NCI-H748 (cell line): ENCODE results near the gene THSD4.
"Not testable (repeated sequence)": the region's sequence is repeated elsewhere in the genome, so short reads cannot be mapped to it uniquely, and the experiment has no call there.

Source experiments
- DNase-seq: peaks from one replicate; lab custom pipeline; 2025; ENCODE audit not compliant: unreplicated experiment; lab: John Stamatoyannopoulos, UW

Gene THSD4

GRCh38 chr15:71319424-71319823 lies 204.2 kb downstream of the THSD4 start:
- DNase-seq, result not testable (repeated sequence)

GRCh38 chr15:71319935-71320334 lies 204.7 kb downstream of the THSD4 start:
- DNase-seq, result no peak

DNA sequence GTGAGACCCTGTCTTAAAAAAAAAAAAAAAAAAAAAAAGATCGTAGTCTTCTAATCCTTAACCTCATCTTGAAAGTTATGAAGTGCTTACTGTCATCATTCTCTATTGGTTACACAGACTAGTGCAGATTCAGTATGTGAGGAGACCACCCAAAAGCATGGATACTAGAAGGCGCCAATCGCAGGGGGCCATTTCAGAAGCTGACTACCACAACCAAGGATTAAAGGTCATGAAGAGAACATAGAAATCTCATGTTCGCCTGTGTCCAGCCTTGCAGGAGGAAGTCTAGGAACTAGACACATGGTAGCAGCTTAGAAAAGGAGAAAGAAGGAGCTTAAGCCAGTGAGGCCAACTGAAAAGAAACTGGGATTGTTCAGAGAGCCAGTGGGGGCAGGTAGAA lies 207.8 kb downstream of the THSD4 start:
- no peak for DNase-seq

DNA sequence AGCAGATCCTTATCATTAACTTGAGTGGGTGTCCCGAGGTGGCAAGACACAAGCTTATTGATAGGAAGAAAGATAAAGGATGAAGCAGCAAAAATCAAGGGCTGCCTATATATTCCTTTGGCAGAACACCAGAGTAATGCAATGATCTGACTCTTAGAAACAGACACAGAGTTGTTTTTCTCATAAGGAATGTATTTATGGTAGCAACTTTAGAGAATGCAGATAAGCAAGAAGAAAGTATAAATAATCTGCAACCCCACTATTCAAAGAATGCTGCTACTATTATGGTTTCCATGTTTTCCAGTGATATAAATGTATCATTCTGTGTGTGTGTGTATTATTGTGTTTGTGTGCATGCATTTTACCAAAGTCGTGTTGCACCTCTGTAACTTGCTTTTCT lies 208.3 kb downstream of the THSD4 start:
- DNase-seq, result no peak

DNA sequence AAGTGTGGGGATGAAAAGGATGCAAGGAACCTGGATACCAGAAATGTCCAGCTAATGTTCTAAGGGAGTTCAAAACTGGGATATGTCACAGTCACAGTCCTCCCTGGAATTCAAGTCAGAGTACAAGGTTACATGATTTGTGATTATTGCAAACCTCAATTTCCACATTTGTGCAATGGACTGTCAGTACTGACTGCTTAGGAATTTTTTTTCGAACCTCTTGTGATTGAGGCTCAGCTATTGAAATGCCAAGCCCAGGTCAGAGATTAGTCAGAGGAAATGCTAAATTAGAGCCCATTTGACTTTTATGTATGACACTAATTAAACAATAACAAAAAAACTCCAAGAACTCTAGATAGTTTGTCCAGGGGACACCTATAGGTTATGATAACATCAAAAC lies 210.2 kb downstream of the THSD4 start:
- no peak for DNase-seq

DNA sequence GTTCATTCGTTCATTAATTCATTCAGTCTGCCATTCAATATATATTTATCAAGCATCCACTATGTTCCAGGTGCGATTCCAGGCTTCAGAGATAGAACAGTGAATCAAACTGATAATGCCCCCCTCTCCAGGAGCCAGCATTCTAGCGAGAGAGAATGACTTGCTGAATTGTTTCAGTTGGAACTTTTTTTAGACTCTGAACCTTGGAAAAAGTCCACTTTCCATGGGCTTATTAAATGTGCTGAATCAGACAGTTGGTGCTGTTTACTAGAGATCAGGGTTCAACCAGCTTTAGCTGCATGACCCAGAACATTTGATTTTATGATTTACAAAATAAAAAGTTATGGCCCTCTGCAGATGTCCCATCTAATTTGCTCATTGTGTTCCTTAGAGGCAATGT lies 213.2 kb downstream of the THSD4 start:
- no peak for DNase-seq

DNA sequence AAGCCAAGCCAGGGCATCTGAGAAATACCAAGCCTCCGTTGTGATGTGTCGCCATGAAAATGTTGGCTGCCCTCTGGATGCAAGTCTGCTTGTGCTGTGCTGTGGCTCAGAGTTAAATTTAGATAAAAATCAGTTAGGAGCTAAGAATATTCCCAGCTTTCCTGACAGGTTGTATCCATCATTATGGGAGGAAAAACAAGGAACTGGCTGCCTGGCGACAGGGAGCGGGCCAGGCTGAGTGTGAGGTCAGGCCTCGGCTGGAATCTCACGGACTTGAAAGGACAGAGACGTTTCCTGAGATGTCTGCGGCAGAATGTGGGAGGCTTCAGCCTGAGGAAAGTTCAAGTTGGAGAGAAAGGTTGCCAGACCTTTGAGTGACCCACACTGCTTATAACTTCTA lies 213.8 kb downstream of the THSD4 start:
- DNase-seq, result no peak

GRCh38 chr15:71329497-71330260 lies 214.4 kb downstream of the THSD4 start:
- DNase-seq, result no peak

GRCh38 chr15:71330638-71331162 lies 215.4 kb downstream of the THSD4 start:
- DNase-seq, result no peak

GRCh38 chr15:71331173-71331572 lies 215.9 kb downstream of the THSD4 start:
- no peak for DNase-seq

GRCh38 chr15:71332431-71333004 lies 217.2 kb downstream of the THSD4 start:
- no peak for DNase-seq

DNA sequence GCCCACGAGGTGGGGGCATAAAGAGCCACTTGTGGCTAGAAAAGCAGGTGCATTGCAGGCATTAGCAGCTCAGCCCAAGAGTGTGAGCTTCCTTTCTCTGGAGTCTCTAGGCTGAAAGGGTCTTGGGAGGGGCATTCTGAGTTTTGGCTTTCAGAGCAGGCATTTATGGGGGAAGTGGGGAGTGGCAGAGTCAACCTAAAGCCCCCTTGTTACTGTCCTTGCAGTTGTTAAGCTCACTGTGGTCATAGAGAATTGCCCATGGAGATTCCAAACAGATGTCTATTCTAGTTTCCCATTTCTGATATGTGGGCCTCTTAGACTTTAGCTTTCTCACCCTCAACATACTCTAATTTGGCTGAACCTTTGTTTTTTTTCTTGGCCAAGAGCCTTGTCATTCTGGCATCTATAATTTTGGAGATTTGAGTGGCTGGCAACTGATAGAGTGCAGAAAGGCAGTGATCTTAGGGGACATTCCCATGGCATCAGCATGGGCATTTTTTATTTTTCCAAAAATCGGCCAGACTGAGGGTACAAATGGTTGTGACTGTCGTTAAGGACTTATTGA lies 217.9 kb downstream of the THSD4 start:
- DNase-seq, result no peak

DNA sequence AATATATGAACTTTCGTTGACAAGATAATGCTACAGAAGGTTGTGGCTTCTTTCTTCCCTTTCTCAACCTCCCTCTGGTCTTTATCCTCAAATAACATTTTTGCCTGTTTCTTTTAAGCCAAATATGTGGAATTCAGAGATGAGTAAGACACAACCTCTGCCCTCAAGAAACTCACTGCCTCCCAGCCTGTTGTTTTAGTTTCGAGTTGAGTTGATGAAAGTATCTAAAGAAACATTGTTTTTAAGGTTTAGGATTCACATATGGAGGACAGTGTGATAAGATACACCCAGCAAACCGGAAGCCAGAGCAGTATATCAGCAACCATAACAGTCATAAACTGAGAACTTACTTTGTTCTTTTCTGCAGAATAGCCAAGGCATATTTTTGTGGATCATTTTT lies 218.6 kb downstream of the THSD4 start:
- no peak for DNase-seq

GRCh38 chr15:71334434-71334833 lies 219.2 kb downstream of the THSD4 start:
- DNase-seq, result no peak

- no peak for DNase-seq
Observed at GRCh38 chr15:71334873-71335272, 219.6 kb downstream of the THSD4 start.

- DNase-seq, result no peak
Observed at GRCh38 chr15:71335591-71335990, 220.3 kb downstream of the THSD4 start.

DNA sequence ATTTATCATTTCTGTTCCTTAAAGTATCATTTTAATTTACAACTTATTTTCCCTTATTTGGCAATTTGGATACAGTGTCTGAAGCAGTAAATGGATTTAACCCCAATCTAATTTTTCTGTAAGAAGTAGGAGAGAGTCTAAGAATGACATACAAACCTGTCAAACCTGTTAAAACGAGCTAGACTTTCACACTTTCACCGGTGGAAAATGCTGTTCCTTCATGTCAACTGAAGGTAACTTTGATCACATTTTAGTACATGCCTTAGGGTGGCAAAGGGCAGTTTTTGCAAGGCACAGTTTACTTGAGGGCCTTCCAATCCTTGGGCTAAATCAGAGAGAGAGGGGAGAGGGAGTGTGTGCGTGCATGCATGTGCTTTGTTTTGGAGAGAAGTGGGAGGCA lies 221.4 kb downstream of the THSD4 start:
- DNase-seq, result no peak

- peak; percentile 17 for DNase-seq
Observed at GRCh38 chr15:71337197-71337845, 222.1 kb downstream of the THSD4 start.

DNA sequence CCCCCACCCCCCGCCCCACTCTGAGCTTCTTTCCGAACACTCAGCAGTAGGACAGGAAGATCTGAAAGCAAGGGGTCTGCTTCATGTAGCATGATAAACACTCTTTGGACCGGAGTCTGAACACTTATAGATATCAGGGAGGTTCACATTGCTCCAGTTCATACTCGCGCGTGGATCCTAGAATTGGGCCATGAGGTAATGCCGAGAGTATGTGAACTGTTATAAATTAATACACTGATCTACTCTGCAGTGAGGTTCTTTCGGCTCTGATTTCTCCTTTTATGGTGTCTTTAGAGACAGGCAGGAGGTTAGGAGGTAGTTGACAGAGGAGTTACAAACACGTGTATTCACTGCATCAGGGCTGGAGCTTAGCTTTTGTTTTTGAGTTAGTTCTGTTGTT lies 223.0 kb downstream of the THSD4 start:
- DNase-seq, result no peak

GRCh38 chr15:71338827-71339542 lies 223.7 kb downstream of the THSD4 start:
- no peak for DNase-seq
